GM18508 (cell line): ENCODE data around the gene ADGRA3.

Experiments
- ATAC-seq: cut with Tn5 transposase; IDR thresholded peaks from one replicate; pipeline ENCODE4 v1.9.1; 2021; ENCODE audit warnings: moderate number of reproducible peaks; ENCODE audit not compliant: insufficient read depth, unreplicated experiment

Gene ADGRA3

GRCh38 chr4:22514481-22514880, 1.4 kb downstream of the ADGRA3 start:
- no peak for ATAC-seq

DNA sequence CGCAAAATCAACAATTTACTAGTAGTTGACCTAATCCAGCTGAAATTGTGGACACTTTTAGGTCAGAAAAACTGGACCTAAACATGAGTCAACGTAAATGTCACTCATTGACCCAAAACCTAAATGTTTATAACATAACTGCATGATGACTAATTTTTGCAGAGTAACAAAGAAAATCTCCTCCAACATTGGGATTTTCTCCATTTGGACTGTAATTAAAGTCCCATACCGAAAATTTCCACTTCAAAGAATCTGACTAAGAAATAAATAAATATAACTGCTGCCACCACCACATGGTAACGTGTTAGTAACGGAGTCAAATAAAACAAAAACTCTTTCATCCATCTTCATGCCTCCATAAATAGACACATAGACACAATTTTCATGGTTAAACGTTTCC, 1.9 kb downstream of the ADGRA3 start:
- ATAC-seq = no peak

GRCh38 chr4:22512306-22512705, 3.6 kb downstream of the ADGRA3 start:
- ATAC-seq = no peak

- ATAC-seq = no peak
Measured at GRCh38 chr4:22510750-22511149, 5.1 kb downstream of the ADGRA3 start.

GRCh38 chr4:22508376-22508775, 7.5 kb downstream of the ADGRA3 start:
- no peak for ATAC-seq

GRCh38 chr4:22504922-22505321, 10.9 kb downstream of the ADGRA3 start:
- no peak for ATAC-seq

GRCh38 chr4:22504447-22504846, 11.4 kb downstream of the ADGRA3 start:
- no peak for ATAC-seq

DNA sequence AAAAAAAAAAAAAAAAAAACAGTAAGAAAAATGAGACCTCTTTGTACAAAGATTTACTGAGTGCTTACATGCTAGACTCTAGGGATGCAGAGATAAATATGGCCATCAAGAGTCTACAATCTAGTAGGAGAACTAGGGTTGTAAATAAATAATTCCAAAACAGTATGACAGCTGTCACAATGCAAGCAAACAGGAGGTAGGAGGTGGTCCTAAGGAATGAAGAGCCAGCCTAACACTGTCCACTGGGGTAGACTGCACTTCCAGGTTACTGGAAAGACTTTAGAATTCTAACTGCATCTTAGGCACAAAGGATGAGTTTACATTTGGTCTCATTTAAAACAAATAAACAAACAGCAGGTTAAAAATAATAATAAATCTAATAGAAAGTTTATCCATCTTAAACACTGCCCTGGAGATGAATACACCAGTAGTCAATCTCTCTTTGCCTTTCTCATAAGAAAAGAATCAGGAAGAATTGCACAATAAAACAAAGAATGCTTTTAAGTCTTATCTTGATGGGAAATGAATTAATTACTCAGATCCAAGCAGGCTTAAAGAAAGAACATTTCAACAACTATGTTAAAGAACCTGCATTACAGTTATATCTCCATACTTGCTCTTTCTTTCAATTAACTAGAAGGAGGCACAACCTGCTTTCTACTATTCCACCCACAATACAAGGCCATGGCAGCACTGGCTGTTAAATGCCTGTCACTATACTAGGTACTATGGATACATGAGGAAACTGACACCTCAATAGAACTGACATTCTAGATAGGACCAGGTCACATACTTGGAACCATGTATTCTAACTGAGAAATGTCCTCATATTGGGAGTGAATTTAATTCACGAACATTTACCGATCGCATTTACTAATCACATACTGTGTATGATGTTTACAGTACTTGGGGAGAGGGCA, 12.7 kb downstream of the ADGRA3 start:
- ATAC-seq = no peak

DNA sequence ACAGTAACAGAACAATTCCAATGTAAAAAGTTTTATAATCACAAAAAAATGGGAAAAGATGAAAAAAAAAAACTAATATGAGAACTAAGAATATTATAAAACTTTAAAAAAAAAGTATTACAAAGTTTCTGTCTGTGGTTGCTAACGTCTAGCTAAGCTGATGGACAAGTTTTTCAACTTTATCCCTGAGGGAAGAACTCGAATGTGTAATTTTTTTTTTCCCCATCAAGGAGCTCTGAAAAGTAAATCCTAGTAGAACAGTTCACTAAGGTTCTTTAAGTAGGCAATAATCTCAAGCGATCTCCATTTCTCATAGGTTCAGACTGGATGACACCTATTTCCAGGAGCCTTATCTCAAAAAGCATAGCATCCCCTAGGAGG, 14.2 kb downstream of the ADGRA3 start:
- ATAC-seq = no peak

DNA sequence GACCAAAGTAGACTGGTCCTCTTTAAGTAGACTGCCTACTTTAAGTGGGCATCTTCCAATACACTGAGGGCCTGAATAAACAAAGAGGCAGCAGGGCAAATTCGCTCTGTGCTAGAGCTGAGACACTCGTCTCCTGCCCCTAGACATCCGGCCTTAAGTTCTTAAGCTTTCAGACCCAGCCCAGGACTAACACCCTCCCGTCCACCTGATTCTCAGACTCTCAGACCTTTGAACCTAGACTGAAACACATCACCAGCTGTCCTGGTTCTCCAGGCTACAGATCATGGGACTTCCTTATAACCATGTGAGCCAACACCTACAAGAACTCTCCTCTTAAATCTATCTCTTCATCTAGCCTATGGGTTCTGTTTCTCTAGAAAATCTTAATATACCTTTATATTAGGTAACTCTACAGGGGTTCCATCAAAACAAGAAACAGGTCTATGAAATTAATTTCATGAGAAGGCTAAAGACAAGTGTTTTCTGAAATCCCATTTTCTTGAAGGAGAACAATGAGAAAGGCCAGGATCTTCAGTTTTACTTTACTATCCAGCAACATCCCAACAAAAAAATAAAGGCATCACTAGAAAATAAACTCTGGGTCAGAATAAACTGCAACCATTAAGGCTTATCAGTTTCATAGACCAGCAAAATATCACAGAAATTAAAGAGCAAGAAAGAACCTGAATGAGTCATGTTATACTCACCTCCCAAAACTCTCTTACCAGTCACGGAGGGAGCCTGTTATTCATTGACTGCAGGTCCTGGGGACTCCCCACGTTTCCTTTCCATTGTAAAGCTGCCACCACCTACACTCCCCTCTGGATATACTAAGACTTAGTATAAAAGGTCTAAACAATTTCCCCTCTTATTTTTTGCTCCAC, 14.8 kb downstream of the ADGRA3 start:
- ATAC-seq = no peak

DNA sequence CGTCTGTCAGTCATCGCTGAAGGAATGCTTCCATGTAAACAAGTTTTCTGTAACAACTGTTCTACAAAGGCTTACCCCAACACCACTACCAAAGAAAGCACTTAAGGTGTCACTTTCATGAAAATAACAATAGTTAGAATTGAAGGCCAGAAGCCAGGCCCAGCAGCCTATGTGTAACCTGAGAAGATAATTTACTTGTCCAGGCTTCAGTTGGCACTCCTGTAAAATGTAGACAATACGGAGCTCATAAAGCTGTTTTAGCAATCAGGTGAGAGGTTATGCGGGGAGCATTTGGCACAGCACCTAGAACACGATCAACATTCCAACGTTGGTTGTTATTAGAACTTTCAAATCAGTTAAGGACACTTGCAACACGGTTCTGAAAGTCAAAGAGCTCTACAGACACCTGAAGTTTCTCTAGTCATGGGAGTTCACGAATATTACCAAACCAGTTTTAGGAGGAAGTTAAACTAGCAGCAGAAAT, 15.7 kb downstream of the ADGRA3 start:
- ATAC-seq = no peak

DNA sequence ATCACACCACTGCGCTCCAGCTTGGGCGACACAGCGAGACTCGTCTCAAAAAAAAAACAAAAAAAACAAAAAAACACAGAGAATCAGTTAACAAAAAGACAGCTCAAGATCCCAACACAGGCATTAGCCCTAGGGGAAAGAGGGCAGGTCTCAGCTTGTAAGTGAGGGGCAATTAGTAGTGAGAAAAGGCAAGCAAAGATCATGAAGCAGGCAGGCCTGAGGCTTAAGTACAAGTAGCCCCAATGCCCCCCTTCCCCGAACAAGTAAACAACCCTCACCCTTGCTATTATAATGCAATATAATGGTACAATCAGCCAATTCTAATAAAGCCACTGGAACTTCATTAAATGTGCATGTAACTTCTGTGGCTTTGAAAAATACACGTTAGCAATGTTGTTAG, 17.0 kb downstream of the ADGRA3 start:
- ATAC-seq = no peak

GRCh38 chr4:22496165-22496813, 19.6 kb downstream of the ADGRA3 start:
- ATAC-seq = no peak

DNA sequence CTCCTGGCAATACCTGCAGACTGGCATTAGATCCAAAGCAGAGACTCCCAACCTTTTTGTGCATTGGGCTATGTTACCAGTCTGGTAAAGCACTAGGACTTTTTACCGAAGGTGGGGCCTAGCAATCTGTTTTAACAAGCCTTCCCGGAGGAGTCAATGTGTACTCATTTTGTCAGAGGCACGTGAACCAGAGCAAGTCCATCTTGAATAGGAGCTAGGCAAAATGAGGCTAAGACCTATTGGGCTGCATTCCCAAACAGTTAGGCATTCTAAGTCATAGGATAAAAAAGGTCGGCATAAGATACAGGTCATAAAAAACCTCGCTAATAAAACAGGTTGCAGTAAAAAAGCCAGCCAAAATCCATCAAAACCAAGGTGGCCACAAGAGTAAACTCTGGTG, 22.3 kb downstream of the ADGRA3 start:
- no peak for ATAC-seq

DNA sequence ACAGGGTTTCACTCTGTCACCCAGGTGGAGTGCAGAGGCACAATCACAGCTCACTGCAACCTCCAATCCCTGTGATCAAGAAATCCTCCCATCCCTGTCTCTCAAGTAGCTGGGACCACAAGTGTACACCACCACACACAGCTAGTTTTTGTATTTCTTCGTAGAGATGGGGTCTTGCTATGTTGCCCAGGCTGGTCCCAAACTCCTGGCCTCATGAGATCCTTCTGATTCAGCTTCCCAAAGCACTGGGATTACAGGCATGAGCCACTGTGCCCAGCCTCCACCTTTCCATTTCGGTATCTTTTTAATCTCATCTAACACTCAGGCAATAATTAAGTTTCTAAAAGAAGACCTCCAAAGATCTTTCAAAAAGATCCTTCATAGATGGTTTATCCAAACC, 22.9 kb downstream of the ADGRA3 start:
- no peak for ATAC-seq

GRCh38 chr4:22491939-22492338, 23.9 kb downstream of the ADGRA3 start:
- ATAC-seq = no peak

GRCh38 chr4:22490718-22491315, 25.0 kb downstream of the ADGRA3 start:
- no peak for ATAC-seq

DNA sequence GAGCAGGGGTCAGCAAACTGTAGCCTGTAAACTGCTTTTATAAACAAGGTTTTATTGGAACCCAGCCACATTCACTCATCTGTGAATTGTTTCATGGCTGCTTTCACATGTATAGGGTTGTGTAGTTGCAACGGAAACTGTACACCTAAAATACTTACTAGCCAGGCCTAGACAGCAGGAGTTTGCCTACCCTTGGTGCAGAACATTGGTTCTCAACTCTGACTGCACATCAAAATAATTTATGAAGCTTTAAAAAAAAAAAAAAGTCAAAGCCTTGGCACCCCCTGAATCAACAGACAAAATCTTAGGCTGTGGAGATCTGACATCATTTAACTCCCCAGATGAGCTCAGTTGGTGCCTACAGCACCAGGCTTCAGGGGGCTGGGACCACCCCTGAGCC, 27.8 kb downstream of the ADGRA3 start:
- no peak for ATAC-seq

GRCh38 chr4:22487328-22487727, 28.5 kb downstream of the ADGRA3 start:
- no peak for ATAC-seq

GRCh38 chr4:22486276-22486675, 29.6 kb downstream of the ADGRA3 start:
- ATAC-seq = no peak
